Activated T-helper 1 cell treated with anti-CD3 and anti-CD28 coated beads, Interleukin-12 subunit alpha, Interleukin-12 subunit beta, Interleukin-2, Interleukin-4 antibody, amounts not matched to agents 30 ng/mL and 10 ng/mL and 1 ng/mL, durations not matched to agents 14 hours and 24 hours and 36 hours (primary cell): ENCODE results near the gene CUX1. TPM values are rescaled to one million over a fixed set of nuclear protein-coding genes. Genes with fewer than 3 reads are reported as not detected.
"Not testable (repeated sequence)": the region's sequence is repeated elsewhere in the genome, so short reads cannot be mapped to it uniquely, and the experiment has no call there.

Source experiments
- DNase-seq: peaks from one replicate; pipeline ENCODE4 v3.0.0; 2021; ENCODE audit warnings: low spot score
- H3K27ac Mint-ChIP-seq: one replicate; pipeline ENCODE4 v1.8.0; 2021; ENCODE audit warnings: mild to moderate bottlenecking, mixed read lengths
- H3K27me3 Mint-ChIP-seq: one replicate; pipeline ENCODE4 v1.8.0; 2022; ENCODE audit warnings: mild to moderate bottlenecking, moderate library complexity, mixed read lengths; ENCODE audit not compliant: insufficient read depth
- H3K36me3 Mint-ChIP-seq: one replicate; pipeline ENCODE4 v1.8.0; 2021; ENCODE audit warnings: low read depth, mixed read lengths
- H3K4me1 Mint-ChIP-seq: one replicate; pipeline ENCODE4 v1.8.0; 2021; ENCODE audit warnings: low read depth, mixed read lengths
- H3K4me3 Mint-ChIP-seq: one replicate; pipeline ENCODE4 v1.8.0; 2021; ENCODE audit warnings: mild to moderate bottlenecking, moderate library complexity, mixed read lengths
- H3K9me3 Mint-ChIP-seq: one replicate; pipeline ENCODE4 v1.8.0; 2021; ENCODE audit warnings: mixed read lengths
- intact Hi-C: fragments of 100-400 bp; cut with micrococcal nuclease; formaldehyde crosslinking; loops from one replicate; pipeline ENCODE4 v1.15.1; 2024
- total RNA-seq: library from RNA; stranded (reverse); gene quantifications from 2 replicates; pipeline ENCODE4 v1.2.3, GENCODE V29; 2022

Gene CUX1
- total RNA-seq, 1 donor from 2014 or later = 26.9 TPM

- Mint-ChIP-seq H3K27me3 (no peaks in the 10 kb centered on the region), H3K9me3 (no peaks in the 10 kb centered on the region), H3K4me1 (peaks cover 7% of the 10 kb centered on the region), H3K27ac (no peak overlapping the region), H3K4me3 (no peak overlapping the region), H3K36me3 (no peaks in the 10 kb centered on the region)
- intact Hi-C loops = no loop called here
- no peak for DNase-seq
These were observed 213.3 kb downstream of the CUX1 start for GRCh38 chr7:102030696-102031095.

GRCh38 chr7:102036958-102037357 lies 219.5 kb downstream of the CUX1 start:
- intact Hi-C loops = no loop called here
- H3K9me3 Mint-ChIP-seq = no peaks in the 10 kb centered on the region
- no peak for DNase-seq
- no peak overlapping the region for H3K27ac Mint-ChIP-seq
- peaks cover 2% of the 10 kb centered on the region for H3K36me3 Mint-ChIP-seq
- H3K4me1 Mint-ChIP-seq = no peaks in the 10 kb centered on the region
- no peak overlapping the region for H3K4me3 Mint-ChIP-seq
- no peaks in the 10 kb centered on the region for H3K27me3 Mint-ChIP-seq

GRCh38 chr7:102039706-102040105 lies 222.3 kb downstream of the CUX1 start:
- H3K9me3 Mint-ChIP-seq = no peaks in the 10 kb centered on the region
- no peaks in the 10 kb centered on the region for H3K27me3 Mint-ChIP-seq
- intact Hi-C loops = no loop called here
- no peaks in the 10 kb centered on the region for H3K4me1 Mint-ChIP-seq
- no peak overlapping the region for H3K27ac Mint-ChIP-seq
- peaks cover 2% of the 10 kb centered on the region for H3K36me3 Mint-ChIP-seq
- H3K4me3 Mint-ChIP-seq = no peak overlapping the region
- DNase-seq = no peak

DNA sequence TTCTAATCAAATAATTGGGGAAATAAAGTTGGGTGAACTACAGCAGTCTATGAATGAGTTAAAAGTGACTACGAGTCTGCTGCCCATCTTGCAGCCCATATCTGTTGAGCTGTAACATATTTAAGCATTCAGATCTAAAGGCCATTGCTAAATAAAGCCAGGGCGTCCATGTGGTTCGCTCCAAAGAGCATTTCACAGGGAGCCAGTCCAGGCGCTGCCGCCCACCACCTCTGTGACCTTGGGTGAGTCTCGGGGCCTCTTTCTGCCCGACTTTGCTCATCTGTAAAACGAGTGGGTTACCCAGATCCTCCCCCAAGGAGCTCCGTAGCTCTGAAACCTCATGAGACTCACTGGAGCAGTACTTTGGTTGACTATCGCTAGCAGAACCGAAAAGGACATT lies 223.1 kb downstream of the CUX1 start:
- no peak overlapping the region for H3K4me3 Mint-ChIP-seq
- peaks cover 2% of the 10 kb centered on the region for H3K36me3 Mint-ChIP-seq
- H3K4me1 Mint-ChIP-seq = no peaks in the 10 kb centered on the region
- H3K27ac Mint-ChIP-seq = no peak overlapping the region
- H3K27me3 Mint-ChIP-seq = no peaks in the 10 kb centered on the region
- no peak for DNase-seq
- intact Hi-C loops = no loop called here
- H3K9me3 Mint-ChIP-seq = no peaks in the 10 kb centered on the region

GRCh38 chr7:102042016-102042656 lies 224.7 kb downstream of the CUX1 start:
- H3K36me3 Mint-ChIP-seq = peaks cover 2% of the 10 kb centered on the region
- intact Hi-C loops = no loop called here
- no peak overlapping the region for H3K27ac Mint-ChIP-seq
- no peaks in the 10 kb centered on the region for H3K9me3 Mint-ChIP-seq
- H3K4me3 Mint-ChIP-seq = no peak overlapping the region
- DNase-seq = no peak
- no peaks in the 10 kb centered on the region for H3K4me1 Mint-ChIP-seq
- no peaks in the 10 kb centered on the region for H3K27me3 Mint-ChIP-seq

- H3K27ac Mint-ChIP-seq, H3K27me3 Mint-ChIP-seq, H3K4me1 Mint-ChIP-seq, H3K9me3 Mint-ChIP-seq, H3K36me3 Mint-ChIP-seq, intact Hi-C loops, DNase-seq, H3K4me3 Mint-ChIP-seq: not testable (repeated sequence)
These were observed 225.4 kb downstream of the CUX1 start for GRCh38 chr7:102042796-102043195.

DNA sequence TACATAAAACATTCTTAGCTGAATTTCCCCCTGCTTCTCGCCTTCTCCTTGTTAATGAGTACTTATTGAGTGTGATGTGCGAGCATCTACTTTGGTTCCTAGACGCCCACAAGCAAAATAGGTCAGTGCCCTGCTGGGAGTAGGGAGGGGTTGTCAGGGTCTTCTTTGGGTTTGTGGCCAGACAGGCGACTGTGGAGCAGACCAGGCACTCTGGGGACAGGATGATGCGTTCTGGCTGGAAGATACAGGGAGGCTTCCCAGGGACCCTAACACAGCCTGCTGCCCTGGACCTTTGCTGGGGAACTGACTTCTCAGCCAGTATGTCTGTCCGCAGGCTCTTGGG lies 227.2 kb downstream of the CUX1 start:
- Mint-ChIP-seq H3K4me3 (no peak overlapping the region), H3K36me3 (peaks cover 2% of the 10 kb centered on the region), H3K27me3 (no peaks in the 10 kb centered on the region), H3K4me1 (no peaks in the 10 kb centered on the region), H3K27ac (no peak overlapping the region), H3K9me3 (no peaks in the 10 kb centered on the region)
- no peak for DNase-seq
- intact Hi-C loops = no loop called here

DNA sequence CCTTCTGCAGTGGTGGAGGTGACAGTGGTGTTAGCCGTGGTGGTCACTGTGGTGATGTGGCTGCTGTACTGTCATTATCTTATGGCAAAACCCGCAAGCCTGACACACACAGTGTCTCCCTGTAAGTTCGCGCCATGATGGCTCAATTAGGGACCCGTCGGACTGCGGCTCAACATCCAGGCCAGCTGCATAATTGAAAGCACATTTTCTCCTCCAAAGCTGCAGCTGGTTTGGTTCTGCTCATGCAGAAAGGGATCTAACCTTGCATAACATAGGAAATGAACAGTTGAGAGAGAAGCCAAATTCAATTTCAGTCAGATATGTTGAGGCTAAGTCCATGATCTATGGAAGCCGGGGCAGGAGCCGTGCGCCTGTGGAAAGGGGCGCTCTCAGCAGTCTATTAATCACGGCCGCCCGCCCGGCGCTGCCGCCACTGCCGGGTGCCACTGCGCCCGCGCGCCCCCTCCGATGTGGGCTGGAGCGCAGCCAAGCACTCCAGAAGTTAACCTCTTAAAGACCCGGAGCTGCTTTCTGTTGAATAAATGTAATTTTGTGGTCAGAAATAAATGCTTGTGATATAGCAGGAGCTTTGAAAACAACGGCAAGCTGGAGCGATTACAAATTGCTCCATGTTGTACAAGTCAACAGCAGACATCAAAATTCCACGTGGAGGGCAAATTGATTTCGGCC lies 227.7 kb downstream of the CUX1 start:
- H3K27ac Mint-ChIP-seq = no peak overlapping the region
- H3K4me1 Mint-ChIP-seq = no peaks in the 10 kb centered on the region
- intact Hi-C loops = no loop called here
- no peaks in the 10 kb centered on the region for H3K9me3 Mint-ChIP-seq
- DNase-seq = no peak
- H3K27me3 Mint-ChIP-seq = no peaks in the 10 kb centered on the region
- H3K4me3 Mint-ChIP-seq = no peak overlapping the region
- H3K36me3 Mint-ChIP-seq = no peaks in the 10 kb centered on the region

GRCh38 chr7:102045681-102046372 lies 228.4 kb downstream of the CUX1 start:
- no peak for DNase-seq
- Mint-ChIP-seq H3K27me3 (no peaks in the 10 kb centered on the region), H3K4me3 (no peak overlapping the region), H3K9me3 (no peaks in the 10 kb centered on the region), H3K4me1 (no peaks in the 10 kb centered on the region), H3K27ac (no peak overlapping the region), H3K36me3 (no peaks in the 10 kb centered on the region)
- intact Hi-C loops = no loop called here

- H3K4me3 Mint-ChIP-seq = no peak overlapping the region
- no peaks in the 10 kb centered on the region for H3K9me3 Mint-ChIP-seq
- no peak for DNase-seq
- H3K36me3 Mint-ChIP-seq = no peaks in the 10 kb centered on the region
- H3K27me3 Mint-ChIP-seq = no peaks in the 10 kb centered on the region
- H3K27ac Mint-ChIP-seq = no peak overlapping the region
- intact Hi-C loops = no loop called here
- no peaks in the 10 kb centered on the region for H3K4me1 Mint-ChIP-seq
These were observed 229.1 kb downstream of the CUX1 start for GRCh38 chr7:102046373-102047117.

- DNase-seq = no peak
- intact Hi-C loops = no loop called here
- Mint-ChIP-seq H3K27me3 (no peaks in the 10 kb centered on the region), H3K9me3 (no peaks in the 10 kb centered on the region), H3K4me1 (no peaks in the 10 kb centered on the region), H3K36me3 (no peaks in the 10 kb centered on the region), H3K27ac (no peak overlapping the region), H3K4me3 (no peak overlapping the region)
These were observed 229.7 kb downstream of the CUX1 start for GRCh38 chr7:102047167-102047566.

DNA sequence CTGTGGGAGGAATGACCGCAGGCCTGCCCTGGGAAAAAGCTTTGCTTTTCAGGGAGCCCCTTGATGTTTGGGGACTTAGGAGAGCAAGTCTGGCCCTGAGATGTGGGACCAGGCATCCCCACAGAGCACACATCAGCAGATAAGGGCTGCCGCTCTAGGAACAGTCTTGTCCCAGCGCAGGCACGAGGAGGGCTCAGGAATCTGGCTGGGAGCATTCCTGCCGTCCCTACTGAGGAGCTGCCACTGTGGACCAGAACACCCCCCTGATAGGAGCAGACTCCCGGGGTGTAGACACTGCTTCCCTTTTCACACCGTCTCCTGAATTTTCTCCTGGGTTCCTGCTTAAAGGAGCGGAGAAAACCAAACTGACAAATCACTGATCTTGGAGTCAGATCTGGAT lies 232.3 kb downstream of the CUX1 start:
- H3K4me3 Mint-ChIP-seq = no peak overlapping the region
- H3K36me3 Mint-ChIP-seq = no peaks in the 10 kb centered on the region
- H3K27me3 Mint-ChIP-seq = no peaks in the 10 kb centered on the region
- peaks cover 6% of the 10 kb centered on the region for H3K9me3 Mint-ChIP-seq
- no peak for DNase-seq
- H3K4me1 Mint-ChIP-seq = no peaks in the 10 kb centered on the region
- no peak overlapping the region for H3K27ac Mint-ChIP-seq
- intact Hi-C loops = no loop called here

DNA sequence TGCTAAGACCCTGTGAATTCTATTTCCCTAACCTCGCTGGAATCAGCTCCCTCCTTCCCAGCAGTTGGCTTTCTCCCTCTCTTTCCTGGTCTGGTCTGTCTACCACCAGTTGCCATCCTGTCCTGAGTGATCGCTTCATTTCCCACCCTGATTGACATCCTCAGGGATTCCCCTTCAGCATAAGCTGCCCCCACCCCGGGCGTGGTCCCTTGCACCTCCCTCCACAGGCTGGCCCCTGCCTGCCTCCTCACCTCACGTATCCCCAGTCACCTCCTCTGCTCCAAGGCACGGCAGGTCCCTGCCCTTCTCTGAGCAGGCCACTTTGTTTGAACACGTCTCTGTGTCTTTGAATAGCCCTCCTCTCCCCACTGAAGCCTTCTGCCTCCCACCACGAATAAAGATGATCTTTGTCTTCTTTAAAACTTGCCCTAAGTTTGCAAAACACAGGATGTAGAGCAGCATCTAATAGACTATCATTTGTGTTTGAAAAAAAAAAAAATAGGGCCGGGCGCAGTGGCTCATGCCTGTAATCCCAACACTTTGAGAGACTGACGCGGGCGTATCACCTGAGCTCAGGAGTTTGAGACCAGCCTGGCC lies 233.5 kb downstream of the CUX1 start:
- Mint-ChIP-seq H3K36me3 (no peaks in the 10 kb centered on the region), H3K9me3 (peaks cover 12% of the 10 kb centered on the region), H3K27me3 (no peaks in the 10 kb centered on the region), H3K27ac (no peak overlapping the region), H3K4me1 (no peaks in the 10 kb centered on the region), H3K4me3 (no peak overlapping the region)
- intact Hi-C loops = no loop called here
- DNase-seq = no peak
